Measurements from ENCODE around the gene SERPINI1.

Gene SERPINI1

DNA sequence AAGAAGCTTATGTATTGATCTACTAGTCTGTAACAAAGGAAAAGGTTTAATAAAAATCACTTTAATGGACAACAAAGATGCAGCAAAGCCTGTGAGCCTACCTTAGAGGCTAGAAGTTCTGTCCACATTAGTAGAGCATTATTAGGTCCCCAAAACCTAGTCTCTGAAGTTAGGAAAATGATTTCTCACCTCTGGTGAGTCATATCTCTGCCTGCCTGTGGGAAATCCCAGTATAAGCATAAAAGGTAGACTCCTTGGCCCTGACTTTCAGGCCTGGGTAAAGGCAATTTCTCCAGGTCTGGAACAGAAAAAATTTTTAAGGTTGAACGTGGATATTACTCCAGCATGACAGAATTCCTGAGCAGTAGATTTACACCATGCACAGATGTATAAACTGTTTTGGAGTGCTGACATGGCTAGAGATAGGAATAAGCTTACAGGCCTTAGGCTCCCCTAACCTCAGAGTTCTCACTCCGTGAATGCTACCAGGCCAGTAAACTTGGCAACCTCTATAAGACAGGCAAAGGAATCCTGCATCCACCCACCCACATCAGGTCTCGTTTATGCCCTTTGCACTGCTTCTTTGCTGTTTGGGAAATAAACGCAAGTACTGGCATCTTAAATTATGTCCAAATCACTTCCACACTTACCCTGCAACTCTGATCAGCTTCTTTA lies 104.1 kb downstream of the SERPINI1 start:
- H3K4me3 Mint-ChIP-seq, result no peak overlapping the region
- H3K4me1 Mint-ChIP-seq (ENCODE audit: low read depth), result peaks cover 3% of the 10 kb centered on the region
- H3K36me3 Mint-ChIP-seq, result no peaks in the 10 kb centered on the region
- H3K27ac Mint-ChIP-seq, result no peak overlapping the region
- H3K9me3 Mint-ChIP-seq (ENCODE audit: low read depth), result no peaks in the 10 kb centered on the region
- peaks cover 9% of the 10 kb centered on the region for H3K27me3 Mint-ChIP-seq

DNA sequence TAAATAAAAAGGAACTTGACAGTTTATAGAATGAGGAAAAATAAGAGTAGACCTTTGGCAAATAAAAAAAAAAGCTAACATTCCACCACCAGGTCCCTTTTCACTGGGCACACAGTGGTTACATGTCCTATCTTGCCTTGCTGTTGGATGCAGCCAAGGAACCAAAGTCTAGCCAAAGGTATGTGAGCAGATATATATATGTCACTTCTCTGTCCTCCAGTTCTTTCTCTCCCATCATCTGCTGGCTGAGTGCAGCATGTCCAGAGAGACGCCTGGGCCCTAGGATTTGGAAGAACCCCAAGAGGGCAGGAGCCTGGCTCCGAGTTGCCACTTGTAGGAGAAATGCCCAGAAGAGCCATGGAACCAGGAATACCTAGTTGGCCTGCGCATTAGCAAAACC lies 104.7 kb downstream of the SERPINI1 start:
- Mint-ChIP-seq H3K36me3 (no peaks in the 10 kb centered on the region), H3K4me3 (no peak overlapping the region), H3K27ac (no peak overlapping the region), H3K27me3 (peaks cover 9% of the 10 kb centered on the region), H3K9me3 (ENCODE audit: low read depth) (no peaks in the 10 kb centered on the region), H3K4me1 (ENCODE audit: low read depth) (peaks cover 3% of the 10 kb centered on the region)

DNA sequence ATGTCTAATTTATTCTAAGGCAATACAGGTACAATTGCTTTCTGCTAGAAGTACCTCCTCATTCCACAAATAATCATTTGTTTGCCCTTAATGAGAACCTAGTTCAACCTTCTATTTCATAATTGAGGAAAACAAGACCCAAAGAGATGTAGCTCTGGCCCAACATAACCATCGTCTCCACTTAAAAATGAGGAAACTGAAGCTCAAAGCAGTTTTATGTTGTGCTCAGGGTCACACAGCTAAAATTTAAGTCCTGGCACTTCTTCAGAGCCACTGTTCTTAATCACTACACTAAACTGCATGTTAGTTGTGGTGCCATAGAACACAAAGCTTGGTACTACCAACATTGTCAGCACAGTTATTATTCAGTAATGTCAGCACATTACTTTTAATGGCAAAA lies 108.0 kb downstream of the SERPINI1 start:
- H3K4me1 Mint-ChIP-seq (ENCODE audit: low read depth), result peaks cover 3% of the 10 kb centered on the region
- no peak overlapping the region for H3K4me3 Mint-ChIP-seq
- H3K27me3 Mint-ChIP-seq, result peaks cover 3% of the 10 kb centered on the region
- no peaks in the 10 kb centered on the region for H3K9me3 Mint-ChIP-seq (ENCODE audit: low read depth)
- no peaks in the 10 kb centered on the region for H3K36me3 Mint-ChIP-seq
- no peak overlapping the region for H3K27ac Mint-ChIP-seq

GRCh38 chr3:167843886-167844285 lies 108.4 kb downstream of the SERPINI1 start:
- Mint-ChIP-seq H3K4me3 (no peak overlapping the region), H3K9me3 (ENCODE audit: low read depth) (no peaks in the 10 kb centered on the region), H3K36me3 (peaks cover 2% of the 10 kb centered on the region), H3K27me3 (peaks cover 3% of the 10 kb centered on the region), H3K4me1 (ENCODE audit: low read depth) (peaks cover 3% of the 10 kb centered on the region), H3K27ac (no peak overlapping the region)

GRCh38 chr3:167844528-167844927 lies 109.0 kb downstream of the SERPINI1 start:
- peaks cover 3% of the 10 kb centered on the region for H3K4me1 Mint-ChIP-seq (ENCODE audit: low read depth)
- H3K27me3 Mint-ChIP-seq, result peaks cover 3% of the 10 kb centered on the region
- H3K27ac Mint-ChIP-seq, result no peak overlapping the region
- H3K36me3 Mint-ChIP-seq, result peaks cover 2% of the 10 kb centered on the region
- H3K4me3 Mint-ChIP-seq, result no peak overlapping the region
- no peaks in the 10 kb centered on the region for H3K9me3 Mint-ChIP-seq (ENCODE audit: low read depth)

GRCh38 chr3:167851171-167851570 lies 115.7 kb downstream of the SERPINI1 start:
- Mint-ChIP-seq H3K27ac (no peak overlapping the region), H3K4me1 (ENCODE audit: low read depth) (no peaks in the 10 kb centered on the region), H3K27me3 (no peaks in the 10 kb centered on the region), H3K36me3 (peaks cover 2% of the 10 kb centered on the region), H3K9me3 (ENCODE audit: low read depth) (no peaks in the 10 kb centered on the region), H3K4me3 (no peak overlapping the region)

DNA sequence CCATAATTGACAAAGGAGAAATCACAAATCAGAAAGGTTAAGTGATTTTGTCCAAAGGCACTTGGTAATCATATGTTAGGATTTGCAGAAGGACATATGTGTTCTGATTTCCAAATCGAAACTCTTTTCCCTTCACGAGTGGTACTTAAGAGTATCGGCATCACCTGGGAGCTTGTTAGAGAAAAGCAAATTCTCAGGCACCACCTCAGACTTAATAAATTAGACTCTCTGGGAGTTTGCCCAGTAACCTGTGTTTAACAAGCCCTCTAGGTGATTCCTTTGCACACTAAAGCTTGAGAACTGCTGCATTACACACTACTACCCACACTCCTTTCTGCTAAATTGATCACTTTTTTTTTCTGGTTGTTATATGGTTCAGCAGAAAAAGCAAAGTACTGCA lies 116.2 kb downstream of the SERPINI1 start:
- no peak overlapping the region for H3K4me3 Mint-ChIP-seq
- H3K4me1 Mint-ChIP-seq (ENCODE audit: low read depth), result no peaks in the 10 kb centered on the region
- no peaks in the 10 kb centered on the region for H3K27me3 Mint-ChIP-seq
- H3K36me3 Mint-ChIP-seq, result peaks cover 2% of the 10 kb centered on the region
- H3K27ac Mint-ChIP-seq, result no peak overlapping the region
- no peaks in the 10 kb centered on the region for H3K9me3 Mint-ChIP-seq (ENCODE audit: low read depth)

DNA sequence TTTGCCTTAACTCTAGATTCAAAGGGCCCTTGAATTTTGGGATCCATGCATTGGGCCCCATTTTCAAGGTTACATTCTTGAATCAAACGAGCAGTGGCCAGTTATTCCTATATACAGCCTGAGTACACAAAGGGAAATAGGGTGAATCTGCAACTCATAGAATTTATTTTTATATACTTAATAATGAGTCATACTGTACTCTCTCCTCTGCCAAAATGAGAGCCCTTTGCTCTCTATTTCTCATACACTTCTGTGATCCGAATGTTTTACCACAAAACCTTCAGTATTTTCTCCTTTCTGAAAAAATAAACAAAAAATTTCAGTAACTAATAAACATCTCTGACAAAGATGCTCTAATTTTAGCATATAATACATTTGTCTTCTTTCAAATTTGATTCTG lies 116.7 kb downstream of the SERPINI1 start:
- no peaks in the 10 kb centered on the region for H3K4me1 Mint-ChIP-seq (ENCODE audit: low read depth)
- H3K36me3 Mint-ChIP-seq, result peaks cover 2% of the 10 kb centered on the region
- no peak overlapping the region for H3K4me3 Mint-ChIP-seq
- no peaks in the 10 kb centered on the region for H3K9me3 Mint-ChIP-seq (ENCODE audit: low read depth)
- H3K27me3 Mint-ChIP-seq, result no peaks in the 10 kb centered on the region
- H3K27ac Mint-ChIP-seq, result no peak overlapping the region

GRCh38 chr3:167854063-167854462 lies 118.5 kb downstream of the SERPINI1 start:
- no peaks in the 10 kb centered on the region for H3K9me3 Mint-ChIP-seq (ENCODE audit: low read depth)
- H3K27ac Mint-ChIP-seq, result no peak overlapping the region
- H3K36me3 Mint-ChIP-seq, result no peaks in the 10 kb centered on the region
- no peaks in the 10 kb centered on the region for H3K4me1 Mint-ChIP-seq (ENCODE audit: low read depth)
- no peak overlapping the region for H3K4me3 Mint-ChIP-seq
- H3K27me3 Mint-ChIP-seq, result no peaks in the 10 kb centered on the region

- H3K27ac Mint-ChIP-seq, result no peak overlapping the region
- no peaks in the 10 kb centered on the region for H3K9me3 Mint-ChIP-seq (ENCODE audit: low read depth)
- H3K36me3 Mint-ChIP-seq, result no peaks in the 10 kb centered on the region
- H3K4me3 Mint-ChIP-seq, result no peak overlapping the region
- H3K27me3 Mint-ChIP-seq, result no peaks in the 10 kb centered on the region
- no peaks in the 10 kb centered on the region for H3K4me1 Mint-ChIP-seq (ENCODE audit: low read depth)
Observed at GRCh38 chr3:167854846-167855245, 119.3 kb downstream of the SERPINI1 start.

DNA sequence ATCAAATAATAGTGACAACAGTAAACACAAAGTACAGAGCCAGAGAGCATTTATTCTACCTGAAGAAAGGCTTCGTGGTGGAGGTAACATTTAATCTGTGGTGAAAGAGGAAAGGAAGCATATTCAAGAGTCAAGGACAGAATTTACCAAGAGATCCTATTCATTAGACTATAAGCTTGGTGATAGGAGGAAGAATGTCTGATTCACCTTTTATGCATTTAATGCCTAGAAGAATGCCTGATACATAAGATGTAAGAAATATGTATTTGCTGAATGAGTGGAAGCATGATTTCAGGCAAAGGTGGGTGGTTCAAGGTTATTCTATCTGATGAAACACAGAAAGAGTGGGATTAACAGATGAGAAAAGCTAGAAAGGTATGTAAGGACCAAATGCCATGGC lies 119.8 kb downstream of the SERPINI1 start:
- H3K36me3 Mint-ChIP-seq, result no peaks in the 10 kb centered on the region
- H3K9me3 Mint-ChIP-seq (ENCODE audit: low read depth), result no peaks in the 10 kb centered on the region
- no peak overlapping the region for H3K4me3 Mint-ChIP-seq
- H3K27me3 Mint-ChIP-seq, result no peaks in the 10 kb centered on the region
- H3K4me1 Mint-ChIP-seq (ENCODE audit: low read depth), result no peaks in the 10 kb centered on the region
- no peak overlapping the region for H3K27ac Mint-ChIP-seq

- H3K9me3 Mint-ChIP-seq (ENCODE audit: low read depth), result no peaks in the 10 kb centered on the region
- no peak overlapping the region for H3K27ac Mint-ChIP-seq
- H3K27me3 Mint-ChIP-seq, result peaks cover 1% of the 10 kb centered on the region
- no peaks in the 10 kb centered on the region for H3K4me1 Mint-ChIP-seq (ENCODE audit: low read depth)
- H3K4me3 Mint-ChIP-seq, result no peak overlapping the region
- no peaks in the 10 kb centered on the region for H3K36me3 Mint-ChIP-seq
Observed at GRCh38 chr3:167858865-167859264, 123.3 kb downstream of the SERPINI1 start.

DNA sequence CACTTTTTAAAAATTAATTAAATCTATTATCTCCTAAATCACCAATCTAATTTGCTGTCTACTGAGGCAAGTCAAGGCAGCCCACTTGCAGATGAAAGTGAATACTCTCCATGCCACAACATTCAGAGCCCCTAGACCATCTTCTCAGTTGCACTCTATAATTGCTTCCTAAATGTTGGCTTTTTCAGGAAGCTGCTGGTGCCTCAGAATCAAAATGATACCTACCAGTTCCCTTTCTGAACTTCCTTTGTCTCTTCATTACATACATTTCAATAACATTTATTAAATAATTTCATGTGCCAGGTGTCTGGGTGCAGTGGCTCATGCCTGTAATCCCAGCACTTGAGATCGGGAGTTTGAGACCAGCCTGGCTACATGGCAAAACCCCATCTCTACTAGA lies 124.1 kb downstream of the SERPINI1 start:
- no peaks in the 10 kb centered on the region for H3K9me3 Mint-ChIP-seq (ENCODE audit: low read depth)
- peaks cover 1% of the 10 kb centered on the region for H3K27me3 Mint-ChIP-seq
- H3K4me1 Mint-ChIP-seq (ENCODE audit: low read depth), result no peaks in the 10 kb centered on the region
- H3K36me3 Mint-ChIP-seq, result no peaks in the 10 kb centered on the region
- no peak overlapping the region for H3K4me3 Mint-ChIP-seq
- no peak overlapping the region for H3K27ac Mint-ChIP-seq

- Mint-ChIP-seq H3K4me1 (ENCODE audit: low read depth) (no peaks in the 10 kb centered on the region), H3K27ac (no peak overlapping the region), H3K9me3 (ENCODE audit: low read depth) (no peaks in the 10 kb centered on the region), H3K27me3 (peaks cover 2% of the 10 kb centered on the region), H3K36me3 (no peaks in the 10 kb centered on the region), H3K4me3 (no peak overlapping the region)
Observed at GRCh38 chr3:167861649-167862048, 126.1 kb downstream of the SERPINI1 start.

DNA sequence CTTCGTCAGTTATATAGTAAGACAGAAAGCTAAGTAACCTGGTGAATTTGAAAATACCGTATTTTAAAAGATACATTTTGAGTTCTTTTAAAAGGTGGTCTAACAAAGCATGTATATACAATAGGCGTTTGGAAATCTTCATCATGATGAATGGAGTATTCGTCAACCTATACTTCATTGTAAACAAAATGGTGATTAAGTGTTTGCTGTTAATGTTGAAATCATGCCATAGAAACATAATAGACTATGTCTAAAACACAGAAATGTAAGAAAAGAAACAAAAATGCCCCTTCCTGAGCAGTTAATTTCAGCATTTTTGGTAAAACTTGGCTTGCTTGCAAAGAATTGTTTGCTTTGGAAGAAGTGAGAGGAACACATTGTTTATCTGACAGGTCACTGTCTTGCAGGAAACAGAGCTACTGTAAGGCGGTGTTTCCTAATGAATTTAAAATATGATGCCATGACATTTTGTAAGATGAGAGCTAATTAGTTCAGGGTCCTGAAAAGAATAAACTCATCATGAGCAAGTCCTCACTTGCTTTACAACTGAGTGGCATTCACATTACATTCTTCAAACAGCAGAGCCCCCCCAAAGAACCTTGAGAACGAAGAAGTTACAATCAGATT lies 126.7 kb downstream of the SERPINI1 start:
- Mint-ChIP-seq H3K4me1 (ENCODE audit: low read depth) (no peaks in the 10 kb centered on the region), H3K27me3 (peaks cover 2% of the 10 kb centered on the region), H3K9me3 (ENCODE audit: low read depth) (no peaks in the 10 kb centered on the region), H3K4me3 (no peak overlapping the region), H3K27ac (no peak overlapping the region), H3K36me3 (no peaks in the 10 kb centered on the region)
